Dedifferentiated amniotic fluid mesenchymal stem cell (primary cell): ENCODE measurements around the gene NPC2.
"Not testable (repeated sequence)": the region's sequence is repeated elsewhere in the genome, so short reads cannot be mapped to it uniquely, and the experiment has no call there.

ENCODE experiments used
- DNase-seq: peaks from one replicate; pipeline ENCODE4 v3.0.0-alpha.2; 2016; ENCODE audit errors: extremely low spot score

The NPC2 gene

DNA sequence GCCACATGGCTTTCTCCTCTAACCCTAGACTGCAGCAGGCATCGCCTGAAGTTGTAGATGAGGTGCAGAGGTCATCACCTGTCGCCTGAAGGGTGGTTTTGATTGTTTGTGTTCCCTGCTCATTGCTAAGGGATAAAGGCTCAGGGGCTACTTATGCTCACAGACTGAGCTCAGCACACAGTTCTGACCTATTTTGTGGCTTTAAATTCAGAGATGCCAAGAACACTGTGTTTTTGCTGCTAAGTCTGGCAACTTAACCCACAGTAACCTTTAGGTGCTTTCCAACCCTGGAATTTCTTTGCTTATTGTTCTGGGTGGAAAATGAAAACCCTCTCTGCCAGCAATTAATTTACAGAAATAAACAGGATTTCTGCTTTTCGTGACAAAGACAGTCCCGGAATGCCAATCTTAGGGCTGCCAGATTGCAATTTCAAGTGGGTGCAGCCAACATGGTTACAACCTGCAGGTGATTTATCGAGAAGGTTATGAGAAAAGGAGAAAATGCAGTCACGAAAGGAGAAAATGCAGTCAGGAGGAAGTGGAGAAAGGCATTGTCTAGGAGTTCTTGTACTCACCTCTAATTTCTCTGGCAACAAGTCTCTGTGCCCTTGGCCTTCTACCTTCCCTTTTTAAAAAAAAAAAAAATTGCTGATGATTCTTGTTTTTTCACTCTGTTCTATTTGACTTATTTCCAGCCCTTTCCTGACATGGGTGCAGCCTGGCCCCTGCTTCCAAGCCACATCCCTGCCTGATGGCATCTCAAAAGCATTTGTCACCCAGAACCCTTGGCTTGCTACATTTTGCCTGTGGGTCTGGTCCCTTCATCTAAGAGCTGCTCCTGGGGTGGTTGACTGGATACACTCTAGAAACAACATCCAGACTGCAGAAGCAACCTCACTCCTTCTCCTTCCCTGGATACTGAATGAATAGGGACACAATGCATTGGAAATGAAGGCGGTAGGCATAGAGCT is 23.3 kb downstream of the NPC2 start:
- no peak for DNase-seq

DNA sequence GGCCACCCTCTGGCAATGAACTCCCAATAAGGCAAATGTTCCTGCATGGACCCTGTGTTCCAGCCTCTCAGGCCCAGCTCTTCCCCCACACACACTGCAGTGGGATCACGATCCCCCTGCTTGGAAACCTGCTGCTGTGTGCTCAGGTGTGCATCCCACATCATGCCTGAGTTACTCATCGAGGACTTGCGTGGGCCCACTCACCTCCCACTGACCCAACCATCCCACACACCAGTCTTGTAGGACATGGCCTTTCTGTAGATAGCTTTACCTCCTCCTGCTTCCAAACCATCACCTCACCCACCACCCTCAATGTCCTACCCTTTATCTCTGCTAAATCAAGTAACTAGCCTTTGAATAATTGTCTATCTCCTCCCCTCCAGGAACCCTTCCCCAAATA is 24.6 kb downstream of the NPC2 start:
- no peak for DNase-seq

DNA sequence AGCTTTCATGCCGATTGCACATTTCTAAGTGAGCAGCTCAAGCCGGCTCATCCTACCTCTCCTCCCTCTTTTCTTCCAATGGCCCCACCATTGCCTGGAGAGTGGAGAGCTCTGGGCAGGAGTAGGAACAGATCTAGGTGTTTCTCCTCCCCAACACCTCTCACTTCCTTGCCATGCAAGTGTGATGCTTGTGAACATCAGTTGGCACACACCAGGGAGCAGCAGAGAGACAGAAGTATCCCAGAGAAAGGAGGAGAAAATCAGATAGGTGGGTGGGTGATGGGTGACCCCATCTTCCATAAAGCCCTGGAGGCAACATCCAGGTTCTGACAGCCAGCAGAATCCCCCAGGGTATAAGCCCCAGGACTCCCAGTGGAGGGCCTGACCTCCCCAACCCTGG is 27.8 kb downstream of the NPC2 start:
- DNase-seq = no peak

DNA sequence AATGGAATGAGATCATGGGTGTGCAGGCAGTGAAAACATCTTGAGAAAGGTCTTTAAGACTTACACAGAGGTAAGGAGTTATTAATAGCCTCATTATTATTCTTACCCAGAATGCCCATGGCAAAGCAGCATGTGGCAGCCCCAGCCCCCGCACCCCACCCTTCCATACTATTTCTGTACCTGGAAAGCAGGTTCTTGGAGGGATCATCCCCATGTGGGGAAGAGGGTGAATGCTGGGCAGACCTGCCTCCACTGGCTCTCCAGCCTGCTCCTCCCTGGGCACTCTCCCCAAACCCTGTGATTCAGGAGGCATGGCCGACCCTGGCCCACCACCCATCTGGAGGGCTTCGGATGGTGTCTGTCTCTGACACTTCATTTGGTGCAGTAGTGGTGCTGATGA is 28.3 kb downstream of the NPC2 start:
- no peak for DNase-seq

DNA sequence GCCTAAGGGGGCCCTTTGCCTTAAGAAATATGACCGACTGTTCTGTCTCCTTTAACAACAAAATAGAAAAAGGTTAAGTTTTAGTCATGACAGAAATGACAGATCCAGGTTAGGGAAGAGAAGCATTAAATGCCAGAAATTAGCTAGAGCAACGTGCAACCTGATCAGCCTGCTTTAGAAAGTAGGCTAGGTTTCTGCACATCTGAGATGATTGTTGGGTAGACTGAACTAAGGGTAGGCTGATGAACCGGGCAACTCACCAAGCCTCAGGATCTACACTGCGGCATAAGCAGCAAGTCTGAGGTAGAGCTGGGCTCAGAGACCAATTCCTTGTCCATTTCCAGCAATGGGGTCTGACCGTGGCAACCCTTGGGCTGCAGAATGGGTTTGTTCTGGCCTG is 29.4 kb downstream of the NPC2 start:
- DNase-seq = no peak

DNA sequence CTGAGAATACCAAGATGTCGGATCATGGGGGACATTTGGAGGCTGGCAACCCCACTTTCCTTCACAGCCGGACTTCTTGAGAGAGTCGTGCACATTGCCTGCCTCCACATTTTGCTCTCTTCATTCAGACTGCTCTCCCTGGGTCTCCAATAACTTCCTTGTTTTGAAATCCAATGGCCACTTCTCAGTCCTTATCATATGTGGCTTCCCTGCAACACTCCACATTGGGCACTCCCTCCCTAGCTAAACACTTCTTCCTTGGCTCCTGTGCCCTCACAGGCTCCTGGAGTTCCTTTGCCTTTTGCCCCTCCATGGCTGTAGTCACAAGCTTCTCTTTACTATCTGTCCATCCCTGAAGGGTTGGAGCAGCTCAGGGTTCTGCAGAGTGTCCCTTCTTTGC is 30.1 kb downstream of the NPC2 start:
- no peak for DNase-seq

DNA sequence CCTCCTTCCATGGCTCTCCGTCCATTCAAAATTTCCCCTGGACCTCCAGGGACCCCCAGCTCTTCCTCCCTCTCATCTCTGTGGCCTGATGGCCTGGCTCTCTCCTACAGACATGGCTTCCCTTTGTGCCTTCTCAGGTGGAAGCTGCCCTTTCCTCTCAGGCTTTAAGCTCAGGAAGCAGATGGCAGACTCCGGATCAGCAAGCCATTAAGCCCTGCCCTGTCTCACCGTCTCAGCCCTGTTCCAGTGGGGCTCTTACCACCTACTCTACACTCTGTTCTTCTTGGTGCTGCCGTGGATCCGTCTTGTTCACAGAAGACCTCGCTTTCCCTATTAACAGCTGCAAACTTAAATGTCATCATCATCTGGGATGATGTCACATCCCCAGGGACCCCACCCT is 33.1 kb downstream of the NPC2 start:
- no peak for DNase-seq

DNA sequence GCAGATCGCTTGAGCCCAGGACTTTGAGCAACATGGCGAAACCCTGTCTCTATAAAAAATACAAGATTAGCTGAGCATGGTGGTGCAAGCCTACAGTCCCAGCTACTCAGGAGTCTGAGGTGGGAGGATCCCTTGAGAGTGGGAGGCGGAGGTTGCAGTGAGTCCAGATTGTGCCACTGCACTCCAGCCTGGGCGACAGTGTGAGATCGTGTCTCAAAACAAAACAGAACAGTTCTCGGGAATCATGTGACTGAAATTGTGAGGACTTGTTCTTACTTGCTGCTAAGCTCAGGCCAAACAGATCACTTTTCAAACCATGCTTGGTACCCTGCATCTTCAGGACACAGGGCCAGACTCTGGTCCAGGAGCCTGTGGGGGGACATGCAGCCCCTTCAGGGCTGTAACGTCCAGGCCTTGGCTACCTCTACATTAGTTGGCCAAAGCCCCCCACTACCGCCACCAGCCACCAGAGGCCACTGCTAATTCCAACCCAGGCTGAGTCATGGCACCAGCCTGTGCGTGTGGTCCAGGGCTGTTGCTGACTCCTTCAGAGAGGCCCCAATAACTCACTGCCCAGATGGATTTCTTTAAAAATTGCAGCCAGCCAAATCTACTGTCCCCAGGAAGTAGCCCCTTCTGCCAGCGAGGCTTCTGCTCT is 33.7 kb downstream of the NPC2 start:
- DNase-seq = peak; percentile 47

DNA sequence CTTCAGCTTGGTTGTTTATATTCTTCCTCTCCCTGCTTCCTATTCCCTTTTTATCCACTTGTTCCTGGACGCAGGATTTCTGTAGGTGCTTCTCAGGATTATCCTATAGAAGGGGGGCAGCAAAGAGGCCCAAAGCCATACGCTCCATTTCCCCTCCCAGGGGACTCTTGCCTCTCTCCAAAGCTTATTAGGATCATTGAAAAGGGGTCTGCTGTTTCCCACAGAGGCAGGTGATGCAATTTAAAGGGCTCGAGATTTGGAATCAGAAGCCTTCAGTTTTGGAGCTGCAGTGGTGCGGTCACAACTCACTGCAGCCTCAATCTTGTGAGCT is 35.6 kb downstream of the NPC2 start:
- DNase-seq = no peak

DNA sequence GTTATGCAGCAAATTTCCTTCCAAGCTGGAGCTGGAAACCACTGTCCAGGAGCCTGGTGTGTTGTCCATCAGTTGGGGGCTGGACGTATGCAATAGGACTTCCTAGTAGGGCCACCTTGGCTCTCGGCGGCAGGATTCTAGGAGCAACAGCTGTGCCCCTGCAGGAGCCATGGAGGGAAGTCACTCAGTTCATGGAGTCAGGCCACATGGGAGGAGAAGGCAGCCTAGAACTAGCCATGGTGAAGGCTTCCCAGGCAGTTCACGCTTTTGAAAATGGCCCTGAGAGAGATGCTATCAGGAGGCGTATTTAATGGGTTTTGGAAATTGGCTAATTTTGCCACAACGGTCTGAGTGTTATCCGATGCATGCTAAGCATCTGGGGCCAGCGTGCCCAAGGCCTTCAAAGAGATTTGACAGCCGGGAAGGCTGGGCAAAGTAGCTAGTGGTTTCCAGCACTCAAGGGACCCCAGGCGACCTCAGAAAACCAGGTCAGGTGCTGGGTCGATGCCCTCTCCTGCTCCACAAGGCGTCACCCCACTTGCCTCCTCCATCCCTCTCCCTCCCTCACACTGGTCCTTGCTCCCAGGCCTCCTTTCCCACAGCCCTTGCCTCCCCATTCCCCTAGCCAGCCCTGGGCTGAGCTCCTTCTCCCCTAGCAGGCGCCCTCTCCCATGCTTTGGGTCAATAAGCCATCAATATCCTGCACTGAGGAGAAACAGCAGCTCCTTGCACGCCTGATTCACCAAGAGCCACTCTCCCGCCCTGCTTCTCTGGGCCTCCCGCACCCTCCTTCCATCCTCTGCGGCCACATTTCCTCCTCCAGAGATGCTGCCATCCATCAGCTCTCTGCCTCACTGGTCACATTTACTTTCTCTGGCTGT is 36.2 kb downstream of the NPC2 start:
- DNase-seq = no peak

DNA sequence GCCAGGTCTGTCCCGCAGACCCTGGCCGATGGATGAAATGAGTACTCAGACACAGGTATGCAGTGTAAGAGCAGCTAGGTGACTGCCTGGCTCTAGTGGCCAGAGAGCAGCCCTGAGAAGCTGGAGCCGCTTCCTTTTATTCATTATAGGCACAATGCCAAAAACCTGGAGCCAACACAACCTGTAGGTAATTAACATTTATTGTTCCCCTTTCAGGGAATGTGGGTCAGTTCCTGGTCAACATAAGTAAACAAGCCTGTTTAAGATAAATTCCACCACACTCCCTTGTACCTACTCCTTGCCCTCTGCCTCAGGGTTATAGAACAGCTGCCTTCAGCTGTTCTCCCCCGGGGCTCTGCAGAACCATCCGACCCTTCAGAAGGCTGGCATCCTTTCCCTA is 38.7 kb downstream of the NPC2 start:
- not testable (repeated sequence) for DNase-seq

DNA sequence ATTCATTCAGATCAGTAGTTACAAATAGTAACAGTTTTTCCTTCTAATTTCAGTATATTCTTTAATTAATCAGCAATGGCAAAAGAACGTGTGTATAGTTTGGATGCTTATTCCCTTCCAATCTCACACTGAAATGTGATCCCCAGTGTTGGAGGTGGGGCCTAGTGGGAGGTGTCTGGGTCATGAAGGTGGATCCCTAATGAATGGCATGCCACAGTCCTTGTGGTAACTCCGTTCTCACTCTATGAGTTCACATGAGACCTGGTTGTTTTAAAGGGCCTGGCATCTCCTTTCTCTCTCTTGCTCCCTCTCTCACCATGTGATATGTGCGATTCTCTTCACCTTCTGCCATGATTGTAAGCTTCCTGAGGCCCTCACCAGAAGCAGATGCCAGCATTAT is 48.2 kb downstream of the NPC2 start:
- DNase-seq = no peak

DNA sequence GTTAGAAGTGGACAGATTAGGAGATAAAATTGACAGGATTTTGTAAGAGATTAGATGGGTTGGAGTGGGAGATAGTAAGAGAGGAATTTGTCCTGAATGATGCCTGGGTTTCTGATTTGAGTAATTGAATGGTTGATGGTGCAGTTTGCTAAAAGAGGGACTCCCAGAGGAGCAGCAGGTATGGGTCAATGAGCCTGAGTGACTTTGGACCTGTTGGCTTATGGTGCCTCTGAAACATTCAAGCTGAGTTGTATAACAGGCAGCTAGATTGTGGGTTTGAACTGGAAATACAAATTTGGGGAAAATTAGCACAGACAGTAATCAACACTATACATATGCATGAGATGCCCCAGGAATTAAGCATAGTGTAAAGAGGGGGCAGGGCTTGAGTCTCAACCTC is 50.3 kb downstream of the NPC2 start:
- DNase-seq = no peak

DNA sequence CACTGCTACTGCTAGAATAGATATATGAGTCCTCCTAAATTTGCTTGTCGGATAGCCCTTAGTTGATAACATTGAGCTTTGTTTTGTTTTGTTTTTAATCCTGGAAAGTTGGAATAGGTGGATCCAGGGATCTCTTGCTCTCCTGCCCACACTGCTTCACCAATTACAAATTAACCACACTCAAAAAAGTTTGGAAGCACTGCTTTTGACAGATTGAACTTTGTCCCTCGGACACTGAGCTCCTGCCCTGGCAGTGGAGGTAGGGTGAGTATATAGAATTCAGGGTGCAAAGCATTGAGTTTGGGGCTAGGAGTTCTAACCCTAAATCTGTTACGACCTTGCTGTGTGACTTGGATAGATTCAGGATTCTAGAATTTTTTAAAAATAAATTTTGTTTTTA is 52.0 kb downstream of the NPC2 start:
- no peak for DNase-seq

DNA sequence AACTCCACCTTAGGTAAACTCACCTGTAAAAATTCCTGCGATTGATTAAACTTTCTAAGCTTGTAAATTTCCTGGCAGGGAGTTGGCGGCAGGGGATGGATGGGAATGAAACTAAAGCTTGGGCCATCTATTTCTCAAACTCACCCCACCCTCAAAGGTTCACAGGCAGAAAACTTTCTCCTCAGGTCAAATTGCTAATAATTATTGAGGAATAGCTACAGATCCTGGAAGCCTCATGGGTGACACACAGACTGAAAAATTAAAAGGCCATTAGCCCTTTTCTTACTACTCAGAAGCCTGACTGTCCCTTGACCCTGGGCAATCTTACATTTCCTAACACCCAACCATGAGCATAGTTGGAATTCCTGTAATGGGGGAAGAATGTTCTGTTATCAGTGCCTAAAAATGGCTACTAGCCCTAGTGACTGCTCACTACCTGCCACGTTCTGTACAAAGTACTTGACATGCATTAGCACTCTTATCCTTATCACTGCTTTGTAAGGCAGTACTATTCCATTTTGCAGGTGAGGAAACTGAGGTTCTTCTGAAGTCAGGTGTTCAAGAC is 54.7 kb downstream of the NPC2 start:
- no peak for DNase-seq

DNA sequence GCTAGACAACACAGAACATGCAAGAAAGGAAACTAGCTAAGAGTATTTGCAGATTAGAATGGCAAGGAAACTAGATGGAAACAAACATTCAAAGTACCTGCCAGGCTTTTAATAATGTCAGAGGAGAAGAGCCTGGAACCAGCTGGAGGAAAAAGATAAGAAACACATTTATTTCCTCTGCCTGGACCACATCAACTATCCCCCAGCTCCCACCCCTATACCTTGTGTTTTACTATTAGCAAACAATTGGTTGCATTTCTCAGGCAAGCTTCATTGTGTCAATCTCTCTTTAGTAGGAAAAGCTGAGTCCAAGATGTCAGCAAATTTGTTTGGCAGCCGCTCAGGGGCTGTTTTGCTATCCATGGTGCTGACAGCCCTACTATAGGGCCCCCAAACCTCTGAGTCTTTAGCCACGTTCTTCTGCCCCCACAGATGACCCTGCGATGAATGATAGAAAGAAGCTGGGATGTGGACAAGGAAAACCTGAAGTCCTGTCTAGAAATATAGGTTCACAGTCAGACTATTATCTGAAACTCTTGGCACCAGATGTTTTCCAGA is 55.5 kb downstream of the NPC2 start:
- no peak for DNase-seq

DNA sequence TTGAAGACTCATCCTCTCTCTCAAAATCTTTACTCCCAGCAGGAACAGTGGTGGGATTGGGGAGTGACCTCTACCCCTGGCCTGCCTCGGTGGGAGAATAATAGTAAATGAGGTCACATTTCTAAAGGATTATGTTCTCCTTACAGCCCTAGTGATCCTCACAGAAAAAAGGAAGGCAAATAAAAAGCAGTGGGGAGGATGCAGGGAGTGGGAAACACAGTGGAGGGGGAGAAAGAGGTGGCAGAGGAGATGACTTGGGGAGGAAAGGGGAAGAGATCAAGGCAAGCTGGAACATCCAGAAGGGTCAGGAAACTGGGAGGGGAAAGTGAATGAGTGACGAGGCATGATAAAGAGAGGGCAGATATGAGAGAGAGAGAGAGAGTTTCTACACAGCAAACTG is 58.8 kb downstream of the NPC2 start:
- no peak for DNase-seq

DNA sequence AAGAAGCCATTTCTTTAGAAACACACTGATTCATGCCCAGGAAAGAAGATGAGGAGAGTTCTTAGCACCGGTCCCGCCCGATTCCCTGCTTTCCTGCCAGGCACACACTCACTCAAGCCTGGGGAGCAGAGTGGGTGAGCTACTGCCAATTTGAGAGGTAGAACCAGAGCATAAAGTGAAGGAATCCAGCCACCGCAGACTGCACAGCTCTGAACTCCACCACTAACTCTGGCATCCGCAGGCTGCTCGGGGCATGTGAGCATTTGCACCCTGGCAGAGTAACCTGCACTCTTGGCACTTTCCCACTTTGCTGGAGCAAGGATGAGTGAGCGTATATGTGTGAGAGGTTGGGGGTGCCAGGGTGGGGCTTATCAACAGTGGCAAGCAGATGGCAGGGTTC is 63.1 kb downstream of the NPC2 start:
- DNase-seq = no peak
